GM20000 (cell line): Measurements from ENCODE around the gene FMN1.

Source experiments
- DNase-seq: peaks from one replicate; pipeline ENCODE4 v3.0.0; 2012; ENCODE audit warnings: low spot score
- TF ChIP-seq, protein P1 (sequence below): IDR thresholded peaks from 2 replicates; pipeline ENCODE4 v1.5.1; 2012; ENCODE audit warnings: mild to moderate bottlenecking, control low read depth; ENCODE audit errors: extremely low read depth, missing control alignments

Gene FMN1

DNA sequence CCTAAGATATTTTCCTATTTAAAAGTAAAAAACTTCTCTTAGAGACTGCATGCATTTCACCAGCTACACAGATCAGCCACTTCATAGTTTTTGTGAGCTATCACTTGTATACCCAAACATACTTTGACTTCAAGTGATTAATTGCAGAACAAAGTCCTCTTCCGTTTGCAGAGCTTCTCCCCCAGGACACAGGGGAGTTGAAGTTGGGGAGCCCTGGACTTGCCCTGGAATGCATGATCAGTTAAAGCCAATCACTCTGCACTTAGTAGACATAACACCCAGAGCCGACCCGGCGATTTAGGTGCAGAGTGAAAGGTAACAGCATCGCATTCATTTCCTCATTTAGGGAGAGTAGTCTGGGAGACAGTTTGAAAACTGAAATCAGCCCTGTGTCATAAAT, 406.6 kb downstream of the FMN1 start:
- TF ChIP-seq, protein P1, sequence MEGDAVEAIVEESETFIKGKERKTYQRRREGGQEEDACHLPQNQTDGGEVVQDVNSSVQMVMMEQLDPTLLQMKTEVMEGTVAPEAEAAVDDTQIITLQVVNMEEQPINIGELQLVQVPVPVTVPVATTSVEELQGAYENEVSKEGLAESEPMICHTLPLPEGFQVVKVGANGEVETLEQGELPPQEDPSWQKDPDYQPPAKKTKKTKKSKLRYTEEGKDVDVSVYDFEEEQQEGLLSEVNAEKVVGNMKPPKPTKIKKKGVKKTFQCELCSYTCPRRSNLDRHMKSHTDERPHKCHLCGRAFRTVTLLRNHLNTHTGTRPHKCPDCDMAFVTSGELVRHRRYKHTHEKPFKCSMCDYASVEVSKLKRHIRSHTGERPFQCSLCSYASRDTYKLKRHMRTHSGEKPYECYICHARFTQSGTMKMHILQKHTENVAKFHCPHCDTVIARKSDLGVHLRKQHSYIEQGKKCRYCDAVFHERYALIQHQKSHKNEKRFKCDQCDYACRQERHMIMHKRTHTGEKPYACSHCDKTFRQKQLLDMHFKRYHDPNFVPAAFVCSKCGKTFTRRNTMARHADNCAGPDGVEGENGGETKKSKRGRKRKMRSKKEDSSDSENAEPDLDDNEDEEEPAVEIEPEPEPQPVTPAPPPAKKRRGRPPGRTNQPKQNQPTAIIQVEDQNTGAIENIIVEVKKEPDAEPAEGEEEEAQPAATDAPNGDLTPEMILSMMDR: no peak
- DNase-seq: no peak

DNA sequence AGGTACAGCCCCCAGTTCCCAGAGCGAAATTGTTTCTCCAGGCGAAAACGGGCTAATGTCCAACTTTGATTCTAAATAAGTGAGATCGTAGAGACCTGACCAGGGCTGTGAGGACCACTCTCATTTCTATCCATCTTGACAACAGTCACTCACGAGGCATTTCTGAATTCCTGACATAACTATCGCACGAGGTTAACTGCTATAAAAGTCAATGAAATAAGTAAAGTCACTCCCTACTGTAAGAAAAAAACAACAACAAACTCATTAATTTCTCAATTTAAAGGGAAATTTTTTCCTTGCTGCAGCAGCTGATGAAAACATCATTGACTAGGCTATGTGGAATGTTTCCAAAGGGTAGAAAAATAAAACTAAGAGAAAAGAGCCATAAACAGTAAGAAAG, 407.6 kb downstream of the FMN1 start:
- TF ChIP-seq, protein P1: no peak
- DNase-seq: no peak

DNA sequence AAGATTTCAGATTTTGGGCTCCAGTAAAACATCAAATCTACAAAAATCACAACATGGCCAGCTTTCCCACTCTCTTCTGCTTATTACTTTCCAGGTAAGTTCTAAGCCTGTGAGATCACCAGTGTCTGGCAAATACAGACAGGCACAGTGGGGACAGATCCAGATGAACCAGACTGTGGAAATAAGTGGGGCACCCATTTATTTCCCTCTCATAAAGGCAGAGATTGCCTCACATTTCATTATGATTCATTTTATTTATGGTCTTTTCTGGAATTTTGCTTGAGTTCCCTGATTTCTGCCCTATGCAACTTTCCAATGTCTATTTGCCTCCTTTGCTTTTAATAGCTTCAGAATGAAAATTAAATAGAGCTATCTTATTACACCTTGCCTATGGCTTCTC, 409.9 kb downstream of the FMN1 start:
- DNase-seq: no peak
- TF ChIP-seq, protein P1: no peak

DNA sequence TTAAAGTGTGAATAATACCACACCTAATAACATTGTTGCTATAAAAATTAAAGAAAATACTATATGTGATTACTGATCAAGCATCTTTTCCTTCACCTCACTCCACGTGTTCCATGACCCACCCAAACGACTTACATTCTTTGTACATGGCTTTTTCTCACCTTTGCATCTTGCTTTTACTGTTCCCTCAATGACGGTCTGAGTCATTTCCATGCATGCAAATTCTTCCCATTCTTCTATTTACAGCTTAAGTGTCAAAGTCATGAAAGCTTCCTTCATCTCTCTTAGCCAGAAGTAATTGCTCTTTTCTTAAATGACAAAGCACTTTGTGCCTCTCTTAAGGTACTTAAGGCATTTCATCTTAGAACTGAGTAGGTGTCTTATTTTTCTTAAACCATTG, 412.7 kb downstream of the FMN1 start:
- TF ChIP-seq, protein P1: no peak
- DNase-seq: no peak

DNA sequence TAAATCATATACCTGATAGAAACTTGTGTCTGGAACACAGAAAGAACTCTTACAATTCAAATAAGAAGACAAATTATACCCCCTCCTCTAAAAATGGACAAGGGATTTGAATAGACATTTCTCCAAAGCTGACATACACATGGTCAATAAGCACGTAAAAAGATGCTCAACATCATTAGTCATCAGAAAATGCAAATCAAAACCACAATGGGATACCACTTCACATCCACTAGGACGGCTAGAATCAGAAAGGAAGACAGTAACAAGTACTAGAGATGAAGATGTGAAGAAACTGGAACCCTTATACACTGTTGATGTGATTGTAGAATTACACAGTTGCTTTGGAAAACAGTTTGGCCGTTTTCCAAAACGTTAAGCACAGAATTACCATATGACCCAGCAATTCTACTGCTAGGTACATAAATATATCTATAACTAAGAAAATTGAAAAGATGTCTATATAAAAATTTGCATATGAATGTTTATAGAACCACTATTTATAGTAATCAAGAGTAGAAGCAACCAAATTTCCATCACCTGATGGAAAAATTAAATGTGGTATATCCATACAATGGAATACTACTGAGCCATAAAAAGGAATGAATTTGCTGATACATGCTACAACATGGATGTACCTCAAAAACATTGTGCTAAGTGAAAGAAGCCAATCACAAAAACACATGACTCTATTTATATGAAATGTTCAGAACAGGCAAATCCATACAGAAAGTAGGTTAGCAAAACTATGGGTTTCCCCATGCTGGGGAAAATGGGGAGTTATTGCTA, 415.9 kb downstream of the FMN1 start:
- DNase-seq: no peak
- TF ChIP-seq, protein P1: no peak

DNA sequence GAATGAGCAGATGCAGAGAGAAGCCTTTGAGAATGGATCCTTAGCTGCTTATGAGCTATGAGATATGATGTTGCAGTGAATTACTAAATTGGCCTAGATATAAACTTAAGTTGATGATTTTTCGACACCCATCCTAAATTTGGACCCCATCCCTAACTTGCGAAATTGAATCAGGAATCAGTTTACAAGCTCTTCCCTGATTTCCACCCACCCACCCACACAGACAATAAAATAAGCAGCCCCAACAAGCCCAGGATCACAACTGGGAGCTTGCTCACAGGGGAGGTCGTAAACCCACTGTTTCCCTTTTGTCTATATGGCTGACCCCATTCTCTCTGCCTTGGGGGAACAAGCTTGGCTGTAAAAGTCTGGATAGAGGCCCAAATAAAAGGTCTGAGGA, 419.4 kb downstream of the FMN1 start:
- TF ChIP-seq, protein P1: no peak
- no peak for DNase-seq

DNA sequence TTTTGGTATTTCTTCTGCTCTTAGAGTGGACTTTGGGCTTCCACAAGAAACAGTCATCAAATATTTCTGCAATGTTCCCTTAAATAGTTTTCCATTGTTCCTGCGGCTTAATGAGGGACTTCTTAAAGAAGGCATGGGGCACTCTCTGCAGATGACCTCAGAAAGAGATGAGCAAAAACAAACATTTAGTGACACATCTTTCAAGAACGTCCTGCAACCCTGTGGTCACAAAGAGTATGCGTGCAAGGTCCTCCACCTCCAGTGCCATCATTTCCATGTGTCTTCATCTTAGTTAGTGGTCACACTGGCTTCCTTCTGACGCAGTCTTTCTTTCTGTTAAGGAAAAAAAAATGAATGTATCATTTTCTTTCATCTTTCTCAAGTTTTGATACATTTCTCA, 420.5 kb downstream of the FMN1 start:
- TF ChIP-seq, protein P1: no peak
- DNase-seq: no peak
